Measurements from ENCODE around the gene RAB7B. TPM values are rescaled to one million over a fixed set of nuclear protein-coding genes. Genes with fewer than 3 reads are reported as not detected.

RAB7B gene
- total RNA-seq, 1 experiment from 2014 or later, result not detected

- Histone ChIP-seq H3K4me1 (ENCODE audit: low read length) (no peaks in the 10 kb centered on the region), H3K79me2 (ENCODE audit: low read length) (no peaks in the 10 kb centered on the region), H3K4me2 (ENCODE audit: low read depth, low read length, poor library complexity, severe bottlenecking) (no peak overlapping the region), H3K4me3 (ENCODE audit: low read length) (no peak overlapping the region), H3K27ac (ENCODE audit: low read length) (no peak overlapping the region), H3K9me3 (ENCODE audit: low read length) (no peaks in the 10 kb centered on the region), H3K9ac (ENCODE audit: low read length) (no peak overlapping the region), H3K27me3 (ENCODE audit: low read length) (no peaks in the 10 kb centered on the region), H3K36me3 (ENCODE audit: insufficient read depth, low read length) (no peaks in the 10 kb centered on the region), H4K20me1 (ENCODE audit: insufficient read depth, low read depth, low read length) (no peaks in the 10 kb centered on the region), H3K9me2 (replicated peaks; ENCODE audit: insufficient read depth, low read length) (no peaks in the 10 kb centered on the region), H2AFZ (ENCODE audit: low read length) (no peak overlapping the region)
- DNase-seq, result no peak
Observed at GRCh38 chr1:205948886-205949285, 54.3 kb downstream of the RAB7B start.

- Histone ChIP-seq H3K4me3 (ENCODE audit: low read length) (no peak overlapping the region), H3K79me2 (ENCODE audit: low read length) (no peaks in the 10 kb centered on the region), H3K36me3 (ENCODE audit: insufficient read depth, low read length) (no peaks in the 10 kb centered on the region), H2AFZ (ENCODE audit: low read length) (no peak overlapping the region), H4K20me1 (ENCODE audit: insufficient read depth, low read depth, low read length) (no peaks in the 10 kb centered on the region), H3K9me2 (replicated peaks; ENCODE audit: insufficient read depth, low read length) (no peaks in the 10 kb centered on the region), H3K27ac (ENCODE audit: low read length) (no peak overlapping the region), H3K9ac (ENCODE audit: low read length) (no peak overlapping the region), H3K4me2 (ENCODE audit: low read depth, low read length, poor library complexity, severe bottlenecking) (no peak overlapping the region), H3K9me3 (ENCODE audit: low read length) (no peaks in the 10 kb centered on the region), H3K4me1 (ENCODE audit: low read length) (no peaks in the 10 kb centered on the region), H3K27me3 (ENCODE audit: low read length) (no peaks in the 10 kb centered on the region)
- DNase-seq, result peak; percentile 43
Observed at GRCh38 chr1:205948039-205948438, 55.2 kb downstream of the RAB7B start.

- Histone ChIP-seq H3K4me1 (ENCODE audit: low read length) (no peaks in the 10 kb centered on the region), H3K27me3 (ENCODE audit: low read length) (no peaks in the 10 kb centered on the region), H4K20me1 (ENCODE audit: insufficient read depth, low read depth, low read length) (0 out of 2 replicates have a peak, but pooled peaks cover 2% of the 10 kb centered on the region), H3K4me3 (ENCODE audit: low read length) (no peak overlapping the region), H3K9ac (ENCODE audit: low read length) (no peak overlapping the region), H2AFZ (ENCODE audit: low read length) (no peak overlapping the region), H3K4me2 (ENCODE audit: low read depth, low read length, poor library complexity, severe bottlenecking) (no peak overlapping the region), H3K9me2 (replicated peaks; ENCODE audit: insufficient read depth, low read length) (no peaks in the 10 kb centered on the region), H3K36me3 (ENCODE audit: insufficient read depth, low read length) (no peaks in the 10 kb centered on the region), H3K79me2 (ENCODE audit: low read length) (no peaks in the 10 kb centered on the region), H3K27ac (ENCODE audit: low read length) (no peak overlapping the region), H3K9me3 (ENCODE audit: low read length) (no peaks in the 10 kb centered on the region)
- DNase-seq, result no peak
Observed at GRCh38 chr1:205947024-205947423, 56.2 kb downstream of the RAB7B start.

GRCh38 chr1:205945069-205945468 lies 58.1 kb downstream of the RAB7B start:
- Histone ChIP-seq H3K79me2 (ENCODE audit: low read length) (no peaks in the 10 kb centered on the region), H3K27me3 (ENCODE audit: low read length) (no peaks in the 10 kb centered on the region), H3K9ac (ENCODE audit: low read length) (no peak overlapping the region), H3K4me1 (ENCODE audit: low read length) (no peaks in the 10 kb centered on the region), H2AFZ (ENCODE audit: low read length) (no peak overlapping the region), H3K9me3 (ENCODE audit: low read length) (no peaks in the 10 kb centered on the region), H4K20me1 (ENCODE audit: insufficient read depth, low read depth, low read length) (0 out of 2 replicates have a peak, but pooled peaks cover 4% of the 10 kb centered on the region), H3K27ac (ENCODE audit: low read length) (no peak overlapping the region), H3K4me2 (ENCODE audit: low read depth, low read length, poor library complexity, severe bottlenecking) (no peak overlapping the region), H3K4me3 (ENCODE audit: low read length) (no peak overlapping the region), H3K9me2 (replicated peaks; ENCODE audit: insufficient read depth, low read length) (no peaks in the 10 kb centered on the region), H3K36me3 (ENCODE audit: insufficient read depth, low read length) (no peaks in the 10 kb centered on the region)
- no peak for DNase-seq

GRCh38 chr1:205944525-205944924 lies 58.7 kb downstream of the RAB7B start:
- Histone ChIP-seq H3K9ac (ENCODE audit: low read length) (no peak overlapping the region), H3K4me2 (ENCODE audit: low read depth, low read length, poor library complexity, severe bottlenecking) (no peak overlapping the region), H3K27ac (ENCODE audit: low read length) (no peak overlapping the region), H2AFZ (ENCODE audit: low read length) (no peak overlapping the region), H3K9me3 (ENCODE audit: low read length) (no peaks in the 10 kb centered on the region), H3K9me2 (replicated peaks; ENCODE audit: insufficient read depth, low read length) (no peaks in the 10 kb centered on the region), H3K4me3 (ENCODE audit: low read length) (no peak overlapping the region), H3K4me1 (ENCODE audit: low read length) (no peaks in the 10 kb centered on the region), H3K79me2 (ENCODE audit: low read length) (no peaks in the 10 kb centered on the region), H3K27me3 (ENCODE audit: low read length) (no peaks in the 10 kb centered on the region), H3K36me3 (ENCODE audit: insufficient read depth, low read length) (no peaks in the 10 kb centered on the region), H4K20me1 (ENCODE audit: insufficient read depth, low read depth, low read length) (0 out of 2 replicates have a peak, but pooled peaks cover 6% of the 10 kb centered on the region)
- DNase-seq, result no peak

GRCh38 chr1:205943245-205943644 lies 60.0 kb downstream of the RAB7B start, which contains the start of gene SLC26A9:
Gene SLC26A9, minus strand, starts transcription at chr1:205943456. Its CDS starts 7,636 bp downstream, at chr1:205935820.
- no peaks in the 10 kb centered on the region for H3K27me3 ChIP-seq (ENCODE audit: low read length)
- H2AFZ ChIP-seq (ENCODE audit: low read length), result no peak within 1 kb of the TSS
- H3K4me1 ChIP-seq (ENCODE audit: low read length), result no peaks in the 10 kb centered on the region
- no peak within 1 kb of the TSS for H3K4me2 ChIP-seq (ENCODE audit: low read depth, low read length, poor library complexity, severe bottlenecking)
- no peaks in the 10 kb centered on the region for H3K9me2 ChIP-seq (replicated peaks; ENCODE audit: insufficient read depth, low read length)
- no peaks in the 10 kb centered on the region for H3K79me2 ChIP-seq (ENCODE audit: low read length)
- H3K36me3 ChIP-seq (ENCODE audit: insufficient read depth, low read length), result no peaks in the 10 kb centered on the region
- no peak for DNase-seq
- no peaks in the 10 kb centered on the region for H3K9me3 ChIP-seq (ENCODE audit: low read length)
- no peak within 1 kb of the TSS for H3K9ac ChIP-seq (ENCODE audit: low read length)
- no peak within 1 kb of the TSS for H3K4me3 ChIP-seq (ENCODE audit: low read length)
- 0 out of 2 replicates have a peak, but pooled peaks cover 6% of the 10 kb centered on the region for H4K20me1 ChIP-seq (ENCODE audit: insufficient read depth, low read depth, low read length)
- no peak within 1 kb of the TSS for H3K27ac ChIP-seq (ENCODE audit: low read length)

GRCh38 chr1:205942631-205943159 lies 60.5 kb downstream of the RAB7B start:
- Histone ChIP-seq H3K9me3 (ENCODE audit: low read length) (no peaks in the 10 kb centered on the region), H3K79me2 (ENCODE audit: low read length) (no peaks in the 10 kb centered on the region), H3K9me2 (replicated peaks; ENCODE audit: insufficient read depth, low read length) (no peaks in the 10 kb centered on the region), H3K9ac (ENCODE audit: low read length) (no peak overlapping the region), H2AFZ (ENCODE audit: low read length) (no peak overlapping the region), H3K36me3 (ENCODE audit: insufficient read depth, low read length) (no peaks in the 10 kb centered on the region), H3K4me1 (ENCODE audit: low read length) (no peaks in the 10 kb centered on the region), H3K4me2 (ENCODE audit: low read depth, low read length, poor library complexity, severe bottlenecking) (no peak overlapping the region), H3K27ac (ENCODE audit: low read length) (no peak overlapping the region), H3K27me3 (ENCODE audit: low read length) (no peaks in the 10 kb centered on the region), H3K4me3 (ENCODE audit: low read length) (no peak overlapping the region), H4K20me1 (ENCODE audit: insufficient read depth, low read depth, low read length) (0 out of 2 replicates have a peak, but pooled peaks cover 6% of the 10 kb centered on the region)
- no peak for DNase-seq

- Histone ChIP-seq H3K9ac (ENCODE audit: low read length) (no peak overlapping the region), H3K4me2 (ENCODE audit: low read depth, low read length, poor library complexity, severe bottlenecking) (no peak overlapping the region), H2AFZ (ENCODE audit: low read length) (no peak overlapping the region), H4K20me1 (ENCODE audit: insufficient read depth, low read depth, low read length) (0 out of 2 replicates have a peak, but pooled peaks cover 6% of the 10 kb centered on the region), H3K36me3 (ENCODE audit: insufficient read depth, low read length) (no peaks in the 10 kb centered on the region), H3K4me3 (ENCODE audit: low read length) (no peak overlapping the region), H3K27ac (ENCODE audit: low read length) (no peak overlapping the region), H3K79me2 (ENCODE audit: low read length) (no peaks in the 10 kb centered on the region), H3K27me3 (ENCODE audit: low read length) (no peaks in the 10 kb centered on the region), H3K9me2 (replicated peaks; ENCODE audit: insufficient read depth, low read length) (no peaks in the 10 kb centered on the region), H3K9me3 (ENCODE audit: low read length) (no peaks in the 10 kb centered on the region), H3K4me1 (ENCODE audit: low read length) (no peaks in the 10 kb centered on the region)
- no peak for DNase-seq
Observed at GRCh38 chr1:205940710-205941109, 62.5 kb downstream of the RAB7B start.

Data from Karpas-422 (cell line).